Raji (cell line): ENCODE results near the gene LHX1.

Source experiments
- POLR2A ChIP-seq: IDR thresholded peaks from 2 replicates; pipeline ENCODE4 v1.6.1; 2011; ENCODE audit warnings: low read depth, low read length, control low read depth; ENCODE audit not compliant: insufficient read depth

Gene LHX1

GRCh38 chr17:36933512-36934143 is 3.6 kb upstream of the LHX1 start:
- TF ChIP-seq POLR2A: no peak

- no peak for TF ChIP-seq POLR2A
Measured at GRCh38 chr17:36934144-36934691, 3.1 kb upstream of the LHX1 start.

- no peak for TF ChIP-seq POLR2A
Measured at GRCh38 chr17:36934692-36935630, 2.3 kb upstream of the LHX1 start.

- TF ChIP-seq POLR2A: no peak
Measured at GRCh38 chr17:36935671-36936454, 1.4 kb upstream of the LHX1 start.

GRCh38 chr17:36936455-36937000 is 747 bp upstream of the LHX1 start:
- no peak for TF ChIP-seq POLR2A

GRCh38 chr17:36937959-36938565 is 787 bp downstream of the LHX1 start:
- TF ChIP-seq POLR2A: no peak

GRCh38 chr17:36938566-36939051 is 1.3 kb downstream of the LHX1 start:
- no peak for TF ChIP-seq POLR2A

- no peak for TF ChIP-seq POLR2A
Measured at GRCh38 chr17:36939052-36939801, 2.0 kb downstream of the LHX1 start.

GRCh38 chr17:36939802-36940312 is 2.6 kb downstream of the LHX1 start:
- no peak for TF ChIP-seq POLR2A

GRCh38 chr17:36940313-36941264 is 3.3 kb downstream of the LHX1 start:
- TF ChIP-seq POLR2A: no peak

- no peak for TF ChIP-seq POLR2A
Measured at GRCh38 chr17:36941265-36942010, 4.2 kb downstream of the LHX1 start.
